Uterus (tissue), 4 donors: Measurements from ENCODE around the gene CREB3L1. TPM values are rescaled to one million over a fixed set of nuclear protein-coding genes. Genes with fewer than 3 reads are reported as not detected.

Experiments used
- DNase-seq, 2 donors: peaks; one replicate each; pipeline ENCODE4 v3.0.0-alpha.2; 2019 to 2020
- H3K27ac ChIP-seq, 2 donors: fragments of 200-600 bp; sonication (generic); 1 replicate in 1 of 2; 2 replicates in 1 of 2; pipeline ENCODE4 v1.5.1; 2016 to 2018
- H3K27me3 ChIP-seq, 2 donors: fragments of 200-600 bp; sonication (generic); one replicate each; pipeline ENCODE4 v1.5.1; 2018 to 2019; ENCODE audit warnings: control low read depth in 1 of 2
- H3K36me3 ChIP-seq, 2 donors: fragments of 200-600 bp; sonication (generic); one replicate each; pipeline ENCODE4 v1.5.1; 2019; ENCODE audit warnings: control low read depth in 1 of 2
- H3K4me1 ChIP-seq, 2 donors: fragments of 200-600 bp; sonication (generic); one replicate each; pipeline ENCODE4 v1.5.1; 2018 to 2019; ENCODE audit warnings: control low read depth in 1 of 2
- H3K4me3 ChIP-seq, 2 donors: fragments of 200-600 bp; sonication (generic); 1 replicate in 1 of 2; 2 replicates in 1 of 2; pipeline ENCODE4 v1.5.1; 2018 to 2019; ENCODE audit warnings: mild to moderate bottlenecking in 1 of 2
- H3K9me3 ChIP-seq, 2 donors: fragments of 200-600 bp; sonication (generic); one replicate each; pipeline ENCODE4 v1.5.1; 2019; ENCODE audit warnings: control low read depth in 1 of 2
- CTCF ChIP-seq, 4 experiments: fragments of 200-600 bp in 2 of 4; fragments of 450-650 bp in 2 of 4; sonication (generic) in 2 of 4; IDR thresholded peaks; one replicate each; pipeline ENCODE4 v1.5.1; 2016 to 2019; ENCODE audit warnings: antibody characterized with exemption in 4 of 4, mild to moderate bottlenecking in 2 of 4, moderate library complexity in 1 of 4
- POLR2A ChIP-seq, 2 donors: fragments of 450-650 bp; IDR thresholded peaks; one replicate each; pipeline ENCODE4 v1.6.1; 2016; ENCODE audit warnings: antibody characterized with exemption in 2 of 2, mild to moderate bottlenecking in 1 of 2, moderate library complexity in 1 of 2
- intact Hi-C: fragments of 100-400 bp; cut with DNase I; formaldehyde crosslinking; loops from one replicate; pipeline ENCODE4 v1.15.1; 2023; ENCODE audit warnings: low total_unique reads
- total RNA-seq, 4 donors: library from RNA; depleted of rRNA in 3 of 4; stranded (reverse); fragments of >200 nt in 3 of 4; gene quantifications; one replicate each; pipeline versions ENCODE4 v1.1.0 to v1.2.4, GENCODE V29; 2014 to 2023
- donor health status: DM: yes; HTN: yes; CAD: no.

CREB3L1 gene
- total RNA-seq, 4 donors from 2014 or later: 2.0 to 20.8 (median 14.8) TPM; not detected in 1

GRCh38 chr11:46286789-46287188, 9.3 kb downstream of the CREB3L1 start:
- Histone ChIP-seq H3K27ac (peak overlapping the region in 1 of 2 donors; percentile 66), H3K4me1 (peaks cover 0 to 5% of the 10 kb centered on the region in 2 donors), H3K9me3 (no peaks in the 10 kb centered on the region), H3K36me3 (no peaks in the 10 kb centered on the region), H3K27me3 (no peaks in the 10 kb centered on the region), H3K4me3 (no peak overlapping the region)
- no peak for TF ChIP-seq POLR2A (IDR thresholded peaks at IDR 0.05)
- TF ChIP-seq CTCF (IDR thresholded peaks at IDR 0.05): no peak
- no peak for DNase-seq
- intact Hi-C loops: no loop called here

- DNase-seq: no peak
- no peak overlapping the region for H3K4me3 ChIP-seq
Observed at GRCh38 chr11:46288451-46288850, 11.0 kb downstream of the CREB3L1 start.

GRCh38 chr11:46290011-46290410, 12.5 kb downstream of the CREB3L1 start:
- TF ChIP-seq CTCF (IDR thresholded peaks at IDR 0.05): no peak
- no peak for TF ChIP-seq POLR2A (IDR thresholded peaks at IDR 0.05)
- Histone ChIP-seq H3K9me3 (no peaks in the 10 kb centered on the region), H3K27ac (peak overlapping the region; percentile 67 to 76), H3K4me1 (peaks cover 0 to 10% of the 10 kb centered on the region in 2 donors), H3K27me3 (no peaks in the 10 kb centered on the region), H3K4me3 (no peak overlapping the region), H3K36me3 (no peaks in the 10 kb centered on the region)
- intact Hi-C loops: no loop called here
- peak in 1 of 2 donors; percentile 25 for DNase-seq

More at GRCh38 chr11:46288451-46288850, 11.0 kb downstream of the CREB3L1 start:
- Histone ChIP-seq H3K36me3 (no peaks in the 10 kb centered on the region), H3K4me1 (peaks cover 0 to 9% of the 10 kb centered on the region in 2 donors), H3K9me3 (no peaks in the 10 kb centered on the region), H3K27me3 (no peaks in the 10 kb centered on the region), H3K27ac (peak overlapping the region in 1 of 2 donors; percentile 76)
- TF ChIP-seq CTCF (IDR thresholded peaks at IDR 0.05): no peak
- intact Hi-C loops: no loop called here

- Histone ChIP-seq H3K4me3 (no peak overlapping the region), H3K4me1 (peaks cover 0 to 12% of the 10 kb centered on the region in 2 donors), H3K9me3 (no peaks in the 10 kb centered on the region), H3K36me3 (no peaks in the 10 kb centered on the region), H3K27me3 (no peaks in the 10 kb centered on the region), H3K27ac (peak overlapping the region; percentile 67 to 81)
- DNase-seq: peak; percentile 93 to 96
- TF ChIP-seq CTCF (IDR thresholded peaks at IDR 0.05): no peak
- no peak for TF ChIP-seq POLR2A (IDR thresholded peaks at IDR 0.05)
- intact Hi-C loops: no loop called here
Observed at GRCh38 chr11:46290598-46291309, 13.3 kb downstream of the CREB3L1 start.

- Histone ChIP-seq H3K27ac (peak overlapping the region; percentile 67 to 81), H3K36me3 (no peaks in the 10 kb centered on the region), H3K27me3 (no peaks in the 10 kb centered on the region), H3K4me3 (no peak overlapping the region), H3K4me1 (peaks cover under 1 to 8% of the 10 kb centered on the region in 2 donors), H3K9me3 (no peaks in the 10 kb centered on the region)
- DNase-seq: peak; percentile 63 to 72
- TF ChIP-seq CTCF (IDR thresholded peaks at IDR 0.05) (no peak), POLR2A (IDR thresholded peaks at IDR 0.05) (no peak)
- intact Hi-C loops: no loop called here
Observed at GRCh38 chr11:46291441-46292150, 14.1 kb downstream of the CREB3L1 start.
